GM23248 (cell line): ENCODE measurements around the gene MRPS22. TPM values are rescaled to one million over a fixed set of nuclear protein-coding genes. Genes with fewer than 3 reads are reported as not detected.

ENCODE experiments used
- DNase-seq: peaks from one replicate; pipeline ENCODE4 v3.0.0-alpha.2; 2015
- H2AFZ ChIP-seq: fragments of 200-600 bp; sonication (generic); 2 replicates; pipeline ENCODE4 v1.6.1; 2016; ENCODE audit warnings: antibody characterized with exemption
- H3F3A ChIP-seq: fragments of 200-600 bp; sonication (generic); 2 replicates; pipeline ENCODE4 v1.6.1; 2016; ENCODE audit warnings: mild to moderate bottlenecking, antibody characterized with exemption, mixed run types; ENCODE audit not compliant: insufficient read depth
- H3K27ac ChIP-seq: fragments of 200-600 bp; sonication (generic); 2 replicates; pipeline ENCODE4 v1.5.1; 2016; ENCODE audit warnings: mild to moderate bottlenecking
- H3K27me3 ChIP-seq: fragments of 200-600 bp; sonication (generic); replicated peaks from 2 replicates; pipeline ENCODE4 v1.6.1; 2016; ENCODE audit warnings: mild to moderate bottlenecking; ENCODE audit not compliant: insufficient read depth
- H3K36me3 ChIP-seq: fragments of 200-600 bp; sonication (generic); 2 replicates; pipeline ENCODE4 v1.6.1; 2016; ENCODE audit warnings: low read depth, mild to moderate bottlenecking
- H3K4me1 ChIP-seq: fragments of 200-600 bp; sonication (generic); 2 replicates; pipeline ENCODE4 v1.6.1; 2016; ENCODE audit warnings: mild to moderate bottlenecking; ENCODE audit not compliant: insufficient read depth
- H3K4me2 ChIP-seq: fragments of 200-600 bp; sonication (generic); one replicate; pipeline ENCODE4 v1.6.1; 2016; ENCODE audit warnings: mild to moderate bottlenecking; ENCODE audit not compliant: unreplicated experiment
- H3K4me3 ChIP-seq: fragments of 200-600 bp; sonication (generic); 2 replicates; pipeline ENCODE4 v1.5.1; 2016; ENCODE audit warnings: mild to moderate bottlenecking
- H3K79me2 ChIP-seq: fragments of 200-600 bp; sonication (generic); 2 replicates; pipeline ENCODE4 v1.6.1; 2016; ENCODE audit warnings: mild to moderate bottlenecking; ENCODE audit not compliant: insufficient read depth
- H3K9ac ChIP-seq: fragments of 200-600 bp; sonication (generic); 2 replicates; pipeline ENCODE4 v1.6.1; 2016; ENCODE audit warnings: mild to moderate bottlenecking
- H3K9me2 ChIP-seq: fragments of 200-600 bp; sonication (generic); 2 replicates; pipeline ENCODE4 v1.6.1; 2016; ENCODE audit warnings: mixed run types, mild to moderate bottlenecking, moderate library complexity; ENCODE audit not compliant: insufficient read depth
- H3K9me3 ChIP-seq: fragments of 200-600 bp; sonication (generic); one replicate; pipeline ENCODE4 v1.6.1; 2017; ENCODE audit warnings: low read depth
- H4K20me1 ChIP-seq: fragments of 200-600 bp; sonication (generic); 2 replicates; pipeline ENCODE4 v1.6.0; 2016; ENCODE audit not compliant: insufficient read depth
- EZH2 ChIP-seq: fragments of 200-600 bp; sonication (generic); IDR thresholded peaks from 2 replicates; pipeline ENCODE4 v1.6.1; 2018; ENCODE audit warnings: antibody characterized with exemption, mild to moderate bottlenecking; ENCODE audit not compliant: insufficient read depth, poor library complexity, severe bottlenecking
- EZH2phosphoT487 ChIP-seq: fragments of 200-600 bp; sonication (generic); IDR thresholded peaks from 2 replicates; pipeline ENCODE4 v1.6.1; 2018; ENCODE audit warnings: antibody characterized with exemption, moderate library complexity, mild to moderate bottlenecking, low read depth; ENCODE audit not compliant: insufficient read depth
- WGBS, 2 experiments: methylation state at CpG; one replicate each; pipeline ENCODE4 v1.1.6; 2015 to 2017; ENCODE audit warnings: low lambda C conversion rate in 2 of 2, low coverage in 1 of 2; ENCODE audit errors: missing lambda C conversion rate in 2 of 2; 5-methylcytosine and 5-hydroxymethylcytosine counted together
- in situ Hi-C: fragments of 300-500 bp; cut with MboI; formaldehyde crosslinking; loops from 2 replicates; pipeline ENCODE4 v1.15.0; 2020
- polyA plus RNA-seq: library from polyadenylated mRNA; unstranded; fragments of >200 nt; fragmentation: Nextera tagmentation; extraction: Ambion mirVana; gene quantifications from 2 replicates; pipeline ENCODE4 v1.2.1, GENCODE V29; 2016
- total RNA-seq: library from RNA; depleted of rRNA; stranded (reverse); fragments of >200 nt; shearing (Covaris generic); gene quantifications from 2 replicates; pipeline ENCODE4 v1.2.3, GENCODE V29; 2014

The MRPS22 gene
- total and polyA plus RNA-seq, 2 experiments from 2014 or later, result 62.5 to 63.2 TPM

- Histone ChIP-seq H3F3A (peaks cover 11% of the 10 kb centered on the region; the same call in 1 of the 2 replicates), H3K9me2 (no peaks in the 10 kb centered on the region), H4K20me1 (peaks cover 36% of the 10 kb centered on the region), H2AFZ (no peak overlapping the region), H3K27ac (no peak overlapping the region), H3K4me2 (peak overlapping the region; percentile 94), H3K9ac (peak overlapping the region; percentile 100), H3K4me1 (peaks cover 41% of the 10 kb centered on the region), H3K9me3 (no peaks in the 10 kb centered on the region), H3K36me3 (peaks cover 4% of the 10 kb centered on the region; the same call in 1 of the 2 replicates), H3K79me2 (peaks cover 74% of the 10 kb centered on the region), H3K4me3 (peak overlapping the region; percentile 100), H3K27me3 (no peaks in the 10 kb centered on the region)
- TF ChIP-seq EZH2 (no peak), EZH2phosphoT487 (no peak)
- 63 to 71% methylated on average over 10 of the region's 10 CpGs for WGBS, 2 experiments
- in situ Hi-C loops, result no loop called here
- no peak for DNase-seq
Measured at GRCh38 chr3:139388077-139388476, 44.3 kb downstream of the MRPS22 start.

DNA sequence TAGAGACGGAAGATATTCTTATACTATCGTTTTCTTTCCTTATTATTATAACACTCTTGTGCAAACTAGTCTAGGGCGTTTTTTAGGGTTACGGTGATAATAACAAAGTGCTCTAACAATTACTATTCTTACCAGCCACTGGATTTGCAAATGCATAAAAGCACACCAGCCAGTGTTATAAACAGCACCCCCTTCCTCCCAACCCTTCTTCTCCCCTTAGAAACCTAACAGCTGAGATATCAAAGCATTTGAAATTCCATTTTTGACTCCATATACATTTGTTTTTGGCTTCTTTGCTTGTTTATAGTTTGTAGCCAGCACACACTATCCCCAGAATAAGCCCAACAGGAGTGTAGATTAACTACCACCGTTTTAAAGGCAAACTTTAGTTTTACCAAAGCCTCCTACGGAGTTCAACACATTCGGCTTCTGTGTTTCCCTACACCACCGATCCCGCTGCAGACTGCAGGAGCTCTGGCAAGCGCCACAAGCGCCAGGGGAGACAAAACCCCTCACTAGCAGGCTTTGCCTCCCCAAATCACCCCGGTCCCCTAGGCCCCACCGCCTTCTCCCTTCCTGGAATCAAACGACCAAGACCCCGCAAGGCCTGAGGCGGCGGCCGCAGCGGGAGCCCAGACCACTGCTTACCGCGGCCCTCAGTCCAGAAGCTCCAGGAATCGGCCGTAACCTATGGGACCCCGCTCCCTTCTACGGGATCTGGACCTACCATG, 45.2 kb downstream of the MRPS22 start:
- H3K27ac ChIP-seq, result peak overlapping the region; percentile 99
- H3F3A ChIP-seq, result peaks cover 8% of the 10 kb centered on the region; the same call in 1 of the 2 replicates
- H3K9me3 ChIP-seq, result no peaks in the 10 kb centered on the region
- H3K79me2 ChIP-seq, result peaks cover 65% of the 10 kb centered on the region
- H4K20me1 ChIP-seq, result peaks cover 28% of the 10 kb centered on the region
- in situ Hi-C loops, result no loop called here
- H3K27me3 ChIP-seq, result no peaks in the 10 kb centered on the region
- H3K9ac ChIP-seq, result peak overlapping the region; percentile 100
- H3K4me2 ChIP-seq, result peak overlapping the region; percentile 94
- H3K36me3 ChIP-seq, result no peaks in the 10 kb centered on the region
- WGBS, 2 experiments, result 1 to 2% methylated on average over 25 of the region's 25 CpGs
- peak overlapping the region; percentile 85 for H2AFZ ChIP-seq
- no peaks in the 10 kb centered on the region for H3K9me2 ChIP-seq
- TF ChIP-seq EZH2, result no peak
- no peak for TF ChIP-seq EZH2phosphoT487
- peak overlapping the region; percentile 100 for H3K4me3 ChIP-seq
- peaks cover 35% of the 10 kb centered on the region for H3K4me1 ChIP-seq
- peak; percentile 41 for DNase-seq

- Histone ChIP-seq H3K4me1 (peaks cover 28% of the 10 kb centered on the region), H4K20me1 (peaks cover 21% of the 10 kb centered on the region), H3K4me3 (peak within 1 kb of the TSS; percentile 100), H3K9me3 (no peaks in the 10 kb centered on the region), H3K27me3 (no peaks in the 10 kb centered on the region), H3K4me2 (peak within 1 kb of the TSS; percentile 94), H3K9me2 (no peaks in the 10 kb centered on the region), H2AFZ (peak within 1 kb of the TSS; percentile 85), H3K79me2 (peaks cover 57% of the 10 kb centered on the region), H3K36me3 (no peaks in the 10 kb centered on the region), H3K9ac (peak within 1 kb of the TSS; percentile 100), H3F3A (peaks cover 8% of the 10 kb centered on the region; the same call in 1 of the 2 replicates), H3K27ac (peak within 1 kb of the TSS; percentile 99)
- in situ Hi-C loops, result no loop called here
- 1% methylated on average over 52 of the region's 52 CpGs for WGBS, 2 experiments
- TF ChIP-seq EZH2 (no peak), EZH2phosphoT487 (no peak)
- DNase-seq, result peak; percentile 100
Measured at GRCh38 chr3:139389552-139390368, 45.9 kb downstream of the MRPS22 start, which contains the start of gene COPB2. COPB2 (minus strand) TSS chr3:139389647; CDS start chr3:139389550, 97 bp downstream.

DNA sequence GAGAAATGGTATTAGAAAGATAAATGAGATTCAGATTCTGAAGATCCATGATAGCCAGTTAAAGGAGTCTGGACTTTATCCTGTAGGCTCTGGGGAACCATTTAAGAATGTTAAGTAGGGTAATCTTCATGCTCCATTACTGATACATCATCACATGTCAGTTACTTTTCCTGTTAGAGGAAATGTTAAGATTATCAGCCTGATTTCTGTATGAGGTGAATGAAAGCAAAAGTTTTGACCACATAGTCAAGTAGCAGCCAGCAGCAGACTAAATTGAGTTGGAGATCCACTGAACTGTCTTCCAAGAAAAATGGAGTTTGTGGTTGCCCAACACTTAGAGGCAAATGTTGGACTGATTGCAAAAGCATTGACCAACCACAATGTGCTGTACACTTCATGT, 50.3 kb downstream of the MRPS22 start:
- peaks cover 8% of the 10 kb centered on the region; the same call in 1 of the 2 replicates for H3F3A ChIP-seq
- H3K9me3 ChIP-seq, result no peaks in the 10 kb centered on the region
- H3K27me3 ChIP-seq, result no peaks in the 10 kb centered on the region
- no peak overlapping the region for H2AFZ ChIP-seq
- no peak overlapping the region for H3K27ac ChIP-seq
- H3K4me1 ChIP-seq, result 0 out of 2 replicates have a peak, but pooled peaks cover 7% of the 10 kb centered on the region
- no peaks in the 10 kb centered on the region for H3K36me3 ChIP-seq
- no peaks in the 10 kb centered on the region for H4K20me1 ChIP-seq
- peaks cover 13% of the 10 kb centered on the region for H3K79me2 ChIP-seq
- no peaks in the 10 kb centered on the region for H3K9me2 ChIP-seq
- in situ Hi-C loops, result no loop called here
- no peak for DNase-seq
- TF ChIP-seq EZH2, result no peak
- TF ChIP-seq EZH2phosphoT487, result no peak
- H3K4me2 ChIP-seq, result no peak overlapping the region
- no peak overlapping the region for H3K9ac ChIP-seq
- H3K4me3 ChIP-seq, result no peak overlapping the region
